Esophagus muscularis mucosa (tissue), 4 donors: ENCODE results near the gene ACADS.

Experiments
- CTCF ChIP-seq, 3 experiments: fragments of 200-600 bp in 2 of 3; fragments of 450-650 bp in 1 of 3; sonication (generic) in 2 of 3; IDR thresholded peaks; one replicate each; pipeline ENCODE4 v1.5.1; 2017 to 2019; ENCODE audit warnings: antibody characterized with exemption in 3 of 3, mild to moderate bottlenecking in 2 of 3, moderate library complexity in 1 of 3
- EP300 ChIP-seq: sonication (generic); formaldehyde crosslinking; IDR thresholded peaks from one replicate; pipeline ENCODE4 v1.6.1; 2017; ENCODE audit warnings: antibody characterized with exemption
- POLR2A ChIP-seq: fragments of 450-650 bp; IDR thresholded peaks from one replicate; pipeline ENCODE4 v1.6.1; 2017; ENCODE audit warnings: antibody characterized with exemption, moderate library complexity, mild to moderate bottlenecking, low read depth

- TF ChIP-seq CTCF (IDR thresholded peaks at IDR 0.05) (no peak), EP300 (no peak), POLR2A (no peak)
Measured at GRCh38 chr12:120720987-120721801, 4.4 kb upstream of the ACADS start.
